ENCODE results near the gene DNAAF8.

DNA sequence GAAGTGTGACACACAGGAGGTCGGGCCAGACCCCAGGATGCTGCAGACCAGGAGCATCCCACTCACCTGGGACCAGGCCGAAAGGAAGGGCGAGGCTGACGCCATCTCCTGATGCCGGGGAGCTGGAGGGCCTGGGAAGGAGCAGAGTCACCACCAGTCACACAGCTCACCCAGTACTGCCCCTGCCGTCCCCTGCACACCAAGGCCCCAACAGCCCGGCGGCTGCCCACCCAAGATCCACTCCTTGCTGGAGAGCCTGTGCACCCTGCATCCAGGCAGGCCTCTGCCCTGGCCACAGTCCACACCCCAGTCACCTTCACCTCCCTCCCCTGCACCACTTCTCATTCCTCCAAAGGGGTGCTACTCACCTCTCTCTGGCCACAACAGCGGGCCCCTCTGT is 27.9 kb downstream of the DNAAF8 start:
- TF ChIP-seq, protein P1, sequence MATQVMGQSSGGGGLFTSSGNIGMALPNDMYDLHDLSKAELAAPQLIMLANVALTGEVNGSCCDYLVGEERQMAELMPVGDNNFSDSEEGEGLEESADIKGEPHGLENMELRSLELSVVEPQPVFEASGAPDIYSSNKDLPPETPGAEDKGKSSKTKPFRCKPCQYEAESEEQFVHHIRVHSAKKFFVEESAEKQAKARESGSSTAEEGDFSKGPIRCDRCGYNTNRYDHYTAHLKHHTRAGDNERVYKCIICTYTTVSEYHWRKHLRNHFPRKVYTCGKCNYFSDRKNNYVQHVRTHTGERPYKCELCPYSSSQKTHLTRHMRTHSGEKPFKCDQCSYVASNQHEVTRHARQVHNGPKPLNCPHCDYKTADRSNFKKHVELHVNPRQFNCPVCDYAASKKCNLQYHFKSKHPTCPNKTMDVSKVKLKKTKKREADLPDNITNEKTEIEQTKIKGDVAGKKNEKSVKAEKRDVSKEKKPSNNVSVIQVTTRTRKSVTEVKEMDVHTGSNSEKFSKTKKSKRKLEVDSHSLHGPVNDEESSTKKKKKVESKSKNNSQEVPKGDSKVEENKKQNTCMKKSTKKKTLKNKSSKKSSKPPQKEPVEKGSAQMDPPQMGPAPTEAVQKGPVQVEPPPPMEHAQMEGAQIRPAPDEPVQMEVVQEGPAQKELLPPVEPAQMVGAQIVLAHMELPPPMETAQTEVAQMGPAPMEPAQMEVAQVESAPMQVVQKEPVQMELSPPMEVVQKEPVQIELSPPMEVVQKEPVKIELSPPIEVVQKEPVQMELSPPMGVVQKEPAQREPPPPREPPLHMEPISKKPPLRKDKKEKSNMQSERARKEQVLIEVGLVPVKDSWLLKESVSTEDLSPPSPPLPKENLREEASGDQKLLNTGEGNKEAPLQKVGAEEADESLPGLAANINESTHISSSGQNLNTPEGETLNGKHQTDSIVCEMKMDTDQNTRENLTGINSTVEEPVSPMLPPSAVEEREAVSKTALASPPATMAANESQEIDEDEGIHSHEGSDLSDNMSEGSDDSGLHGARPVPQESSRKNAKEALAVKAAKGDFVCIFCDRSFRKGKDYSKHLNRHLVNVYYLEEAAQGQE (IDR thresholded peaks at IDR 0.05; ENCODE audit: insufficient read depth in 1 of 2, low read depth in 2 of 2, low read length in 2 of 2) = no peak
- TF ChIP-seq POLR2AphosphoS5 (IDR thresholded peaks at IDR 0.05; ENCODE audit: low read depth, low read length) = no peak
- no peak for TF ChIP-seq TAF1 (IDR thresholded peaks at IDR 0.05; ENCODE audit: borderline replicate concordance, insufficient read depth, low read length)
- TF ChIP-seq SIN3A (IDR thresholded peaks at IDR 0.05; ENCODE audit: borderline replicate concordance, insufficient read depth, low read length) = no peak
